NOMO-1 treated with dmso at 0.1 percent for 144 hours (cell line): ENCODE data around the gene C10orf95.

Source experiments
- DNase-seq: peaks from one replicate; lab custom pipeline; 2025; ENCODE audit not compliant: unreplicated experiment; lab: John Stamatoyannopoulos, UW

C10orf95 gene

GRCh38 chr10:102419269-102420180 lies 31.8 kb downstream of the C10orf95 start:
- DNase-seq, result no peak

GRCh38 chr10:102418622-102419268 lies 32.6 kb downstream of the C10orf95 start, which contains the start of gene PSD:
PSD (minus strand) TSS chr10:102418785; CDS start chr10:102417038, 1,747 bp downstream.
- no peak for DNase-seq

- DNase-seq, result no peak
These were observed 34.6 kb downstream of the C10orf95 start for GRCh38 chr10:102416695-102417094.

DNA sequence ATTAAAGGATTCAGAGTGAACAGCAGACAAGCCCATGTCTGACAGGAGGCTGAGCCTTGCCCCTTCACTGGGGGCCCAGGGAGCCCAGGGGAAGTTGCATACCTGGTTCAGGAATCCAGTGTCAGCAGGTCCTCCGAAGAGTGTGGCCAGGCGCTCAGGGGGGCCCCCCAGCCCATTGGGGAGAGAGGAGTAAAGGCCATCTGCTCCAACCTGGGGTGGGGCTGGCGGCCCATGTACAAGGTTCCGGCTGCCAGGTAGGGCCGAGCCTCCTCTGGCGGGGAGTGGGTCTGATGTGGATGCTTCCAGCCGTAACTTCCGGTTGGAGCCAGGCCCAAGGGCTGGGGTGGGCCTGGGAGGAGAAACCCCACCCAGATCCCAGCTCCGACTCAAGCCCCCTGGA lies 35.1 kb downstream of the C10orf95 start:
- DNase-seq, result no peak

DNA sequence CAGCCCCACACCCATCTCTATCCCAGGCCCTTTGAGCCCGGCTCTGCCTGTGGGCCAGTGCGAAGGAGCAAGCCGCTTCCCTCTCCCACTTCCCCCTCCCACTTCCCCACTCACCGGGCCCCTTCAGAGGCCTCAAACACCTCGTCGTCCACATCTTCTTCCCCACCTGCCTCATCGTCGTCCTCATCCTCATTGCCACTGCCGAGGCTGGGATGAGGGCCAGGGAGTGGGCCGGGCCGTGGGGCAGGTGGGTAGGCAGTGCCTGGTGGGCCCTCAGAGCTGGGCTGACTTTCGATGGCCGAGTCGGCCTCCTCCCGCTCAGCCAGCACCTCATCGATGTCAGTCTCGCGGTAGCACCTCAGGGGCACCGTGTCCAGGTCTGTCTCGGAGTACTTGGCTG lies 36.6 kb downstream of the C10orf95 start:
- no peak for DNase-seq

DNA sequence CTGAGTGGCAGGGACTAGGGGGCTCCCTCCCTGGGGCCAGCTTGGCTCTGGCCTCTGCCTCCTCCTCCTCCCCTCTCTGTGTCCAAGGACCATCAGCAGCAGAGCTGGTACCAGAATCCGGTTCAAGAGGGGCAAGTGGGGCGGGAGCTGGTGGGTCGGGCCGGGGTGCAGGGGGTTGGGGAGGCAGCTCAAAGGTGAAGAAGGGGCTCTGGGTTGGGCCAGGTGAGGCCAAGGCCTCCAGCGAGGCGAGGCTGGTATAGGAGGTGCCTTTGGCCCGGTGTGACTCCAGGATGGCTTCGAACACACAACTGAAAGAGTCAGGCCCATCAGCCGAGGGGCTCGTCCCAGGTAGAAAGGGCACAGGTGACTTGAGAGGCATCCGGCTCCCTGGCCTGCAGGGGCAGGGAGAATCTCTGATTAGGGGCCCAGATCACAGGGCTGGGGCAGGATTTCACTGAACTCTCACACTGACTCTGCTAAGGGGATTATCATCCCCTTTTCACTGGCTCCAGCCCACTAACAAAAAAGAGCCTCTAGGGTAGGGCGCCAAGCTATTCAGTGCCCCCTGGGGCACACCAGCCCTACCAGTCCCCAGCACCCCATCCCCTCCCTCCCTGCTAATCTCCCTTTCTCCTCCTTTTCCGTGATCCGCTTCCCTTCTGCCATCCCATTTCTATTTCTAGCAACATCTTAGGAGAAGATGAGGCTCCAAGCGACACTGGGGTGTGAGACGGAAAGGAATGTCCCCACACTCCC lies 37.4 kb downstream of the C10orf95 start:
- no peak for DNase-seq

GRCh38 chr10:102413053-102413705 lies 38.2 kb downstream of the C10orf95 start:
- DNase-seq, result no peak

DNA sequence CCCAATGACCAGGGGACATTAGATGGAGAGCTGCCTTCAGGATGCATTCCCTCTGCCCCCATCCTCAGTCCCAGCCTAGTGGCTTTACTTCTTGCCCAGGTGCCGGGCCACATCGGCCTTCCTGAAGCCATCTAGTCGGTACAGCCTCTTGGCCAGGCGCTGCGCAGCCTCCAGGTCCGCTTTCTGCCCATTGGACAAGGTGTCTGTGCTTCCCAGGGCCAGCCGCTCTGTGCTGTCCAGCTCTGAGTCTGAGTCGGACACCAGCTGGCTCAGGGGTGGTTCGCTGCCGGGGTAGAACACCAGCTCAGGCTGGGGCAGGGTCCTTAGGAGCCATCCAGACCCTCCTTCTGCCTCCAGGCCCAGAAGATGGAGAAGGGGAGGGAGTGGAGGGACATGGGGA lies 39.0 kb downstream of the C10orf95 start:
- no peak for DNase-seq

DNA sequence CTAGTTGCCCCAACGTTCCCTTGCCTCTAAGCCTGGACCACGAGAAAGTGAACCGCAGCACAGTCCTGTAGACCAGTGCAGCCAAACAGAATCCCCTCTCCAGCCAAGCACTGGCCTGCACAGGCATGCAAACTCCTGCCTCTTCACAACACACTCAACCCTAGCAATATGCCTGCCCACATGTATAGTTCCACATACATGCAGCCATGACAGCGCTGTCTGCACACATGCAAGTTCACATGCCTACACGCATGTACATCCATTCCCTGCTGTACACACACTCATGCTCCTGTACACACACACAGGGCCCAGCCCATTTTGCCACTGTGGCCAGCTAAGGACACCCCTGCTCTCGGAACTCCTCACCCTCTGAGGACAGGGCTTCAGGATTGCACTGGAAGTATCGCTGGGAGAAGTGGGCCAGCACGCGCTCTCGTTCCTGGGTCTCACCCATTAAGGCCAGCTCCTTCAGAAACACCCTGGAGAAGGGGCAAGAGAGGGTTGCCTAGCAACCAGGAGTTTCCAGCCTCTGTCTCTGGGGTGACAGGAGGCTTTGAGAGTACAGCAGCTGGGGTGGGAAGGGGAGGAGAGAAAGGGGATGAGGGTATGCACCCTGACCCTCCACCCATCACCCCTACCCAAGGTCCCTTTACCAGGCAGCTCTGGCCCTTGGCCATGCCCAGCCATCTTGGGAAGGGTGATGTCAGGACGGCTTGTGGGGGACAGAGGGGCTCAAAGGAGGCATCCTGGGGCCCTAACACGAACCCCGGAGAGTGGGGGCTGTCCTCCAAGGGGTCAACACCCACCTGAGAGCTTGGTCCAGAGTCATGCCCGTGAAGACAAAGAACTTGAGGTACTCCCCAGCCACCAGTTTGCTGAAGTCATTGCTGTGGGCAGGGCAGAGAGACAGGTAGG lies 39.7 kb downstream of the C10orf95 start:
- no peak for DNase-seq

- no peak for DNase-seq
These were observed 40.8 kb downstream of the C10orf95 start for GRCh38 chr10:102410429-102411073.

GRCh38 chr10:102409604-102410428 lies 41.5 kb downstream of the C10orf95 start:
- DNase-seq, result no peak

DNA sequence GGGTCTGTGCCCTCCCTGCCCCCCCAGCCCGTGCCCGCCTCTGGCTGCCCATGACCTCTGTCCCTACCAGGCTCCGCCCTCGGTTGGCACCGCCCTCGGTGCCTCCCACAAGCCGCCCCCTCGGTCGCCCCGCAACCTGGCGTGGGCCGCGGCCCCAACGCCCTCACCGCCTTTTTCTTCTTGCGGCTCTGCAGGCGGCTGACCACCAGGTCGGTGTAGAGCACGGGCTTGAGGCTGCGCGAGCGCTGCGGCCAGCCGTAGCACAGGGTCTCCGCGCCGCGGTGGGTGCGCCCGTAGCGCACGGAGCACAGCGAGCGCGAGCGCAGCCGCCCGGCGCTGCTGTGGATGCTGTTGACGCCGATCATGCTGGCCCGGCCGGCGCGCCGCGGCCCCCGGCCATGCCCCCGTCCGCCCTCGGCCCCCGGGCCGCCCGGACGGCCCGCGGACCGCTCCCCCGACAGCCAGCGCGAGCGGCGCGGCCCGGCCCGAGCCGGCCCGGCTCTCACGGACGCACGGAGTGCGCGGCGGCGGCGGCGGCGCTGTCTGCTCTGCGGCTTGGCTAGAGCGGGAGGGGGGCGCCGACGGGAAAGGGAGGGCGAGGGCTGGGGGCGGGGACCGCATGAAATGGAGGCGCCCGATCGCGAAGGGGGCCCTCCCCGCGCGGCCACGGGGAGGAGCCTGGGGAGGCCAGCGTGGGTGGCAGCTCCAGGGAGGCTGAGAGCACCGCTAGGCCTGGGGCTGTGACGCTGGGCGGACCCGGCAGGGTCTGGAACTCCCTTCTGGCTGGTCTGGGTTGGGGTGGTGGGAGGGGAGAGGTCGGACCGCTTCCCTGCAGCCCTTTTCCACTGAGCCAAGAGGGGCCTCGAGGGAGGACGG lies 42.4 kb downstream of the C10orf95 start:
- no peak for DNase-seq

DNA sequence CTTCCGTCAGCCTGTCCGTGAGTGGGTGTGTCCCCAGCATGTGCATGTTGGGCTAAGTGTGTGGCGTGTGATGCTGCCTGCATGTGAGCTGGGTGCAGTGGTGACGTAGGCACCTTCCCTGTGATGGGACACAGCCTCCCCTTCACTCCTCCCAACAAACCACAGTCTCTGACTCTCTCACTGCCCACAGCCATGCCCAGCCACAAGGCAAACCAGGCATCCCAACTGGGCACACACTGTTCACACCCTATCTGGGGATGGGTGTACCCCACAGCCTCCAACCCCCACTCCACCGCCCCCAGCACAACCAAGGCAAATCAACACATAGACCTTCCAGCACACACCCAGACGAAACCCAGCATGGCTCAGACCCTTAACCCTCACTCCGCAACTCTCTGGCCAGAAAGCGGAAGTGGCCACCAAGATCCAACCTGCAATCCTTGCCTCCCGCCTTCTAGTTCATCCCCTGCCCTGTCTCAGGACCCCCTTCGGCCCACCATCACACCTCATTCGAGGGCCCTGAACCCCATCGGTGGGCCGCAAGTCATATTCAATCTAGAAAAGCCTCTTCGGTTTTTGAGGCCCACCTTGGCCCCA lies 43.1 kb downstream of the C10orf95 start:
- no peak for DNase-seq

- no peak for DNase-seq
These were observed 43.8 kb downstream of the C10orf95 start for GRCh38 chr10:102407425-102408130.

DNA sequence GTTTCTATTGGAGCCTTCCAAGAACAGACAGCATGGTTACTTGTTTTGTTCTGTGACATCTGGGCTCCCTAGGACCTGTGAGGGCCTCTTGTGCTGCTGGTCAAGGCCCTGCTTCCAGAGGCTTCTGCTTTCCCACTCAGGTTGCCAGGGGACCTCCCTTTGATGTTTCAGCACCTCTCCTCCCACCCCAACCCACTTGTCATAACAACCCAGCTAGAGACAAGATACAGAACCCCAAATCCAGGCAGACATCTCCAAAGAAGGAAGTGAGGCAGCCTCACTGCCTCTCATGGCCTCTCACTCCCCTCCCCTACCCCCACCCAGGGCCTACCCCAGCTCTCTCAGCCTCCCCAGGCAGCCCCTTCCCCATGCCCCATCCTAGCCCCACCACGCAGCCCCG lies 44.5 kb downstream of the C10orf95 start:
- no peak for DNase-seq

DNA sequence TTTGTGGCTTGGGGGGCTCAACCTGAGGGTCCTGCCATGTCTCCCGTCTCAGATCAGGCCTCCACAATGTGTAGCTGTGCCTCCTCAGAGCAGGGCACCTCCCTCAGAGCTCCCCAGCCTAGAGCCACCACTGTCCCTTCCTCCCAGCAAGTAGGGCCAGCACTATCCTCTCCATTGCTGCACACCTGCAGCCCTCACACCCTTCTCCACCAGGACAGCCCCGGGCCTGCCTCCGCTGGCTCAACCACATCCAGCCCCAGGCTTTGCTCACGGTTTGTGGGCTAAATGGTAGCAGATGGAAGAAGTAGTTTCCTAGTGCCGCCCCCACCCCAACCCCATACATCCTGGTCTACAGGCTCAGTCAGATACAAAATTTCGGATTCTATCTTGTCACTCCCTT lies 45.7 kb downstream of the C10orf95 start:
- DNase-seq, result no peak

- DNase-seq, result no peak
These were observed 46.2 kb downstream of the C10orf95 start for GRCh38 chr10:102405108-102405571.
